DND-41 (cell line): Measurements from ENCODE around the gene DAB1.

Experiments used
- EZH2 ChIP-seq: IDR thresholded peaks from 3 replicates; pipeline ENCODE4 v1.6.1; 2012; ENCODE audit warnings: borderline replicate concordance, low read depth, mild to moderate bottlenecking, moderate library complexity, low read length, inconsistent platforms; ENCODE audit not compliant: severe bottlenecking
- TF ChIP-seq, protein P1 (sequence below): IDR thresholded peaks from 2 replicates; pipeline ENCODE4 v1.5.1; 2012; ENCODE audit warnings: borderline replicate concordance, low read length, moderate library complexity, mild to moderate bottlenecking; ENCODE audit not compliant: poor library complexity, severe bottlenecking; ENCODE audit errors: extremely low read depth

DNA sequence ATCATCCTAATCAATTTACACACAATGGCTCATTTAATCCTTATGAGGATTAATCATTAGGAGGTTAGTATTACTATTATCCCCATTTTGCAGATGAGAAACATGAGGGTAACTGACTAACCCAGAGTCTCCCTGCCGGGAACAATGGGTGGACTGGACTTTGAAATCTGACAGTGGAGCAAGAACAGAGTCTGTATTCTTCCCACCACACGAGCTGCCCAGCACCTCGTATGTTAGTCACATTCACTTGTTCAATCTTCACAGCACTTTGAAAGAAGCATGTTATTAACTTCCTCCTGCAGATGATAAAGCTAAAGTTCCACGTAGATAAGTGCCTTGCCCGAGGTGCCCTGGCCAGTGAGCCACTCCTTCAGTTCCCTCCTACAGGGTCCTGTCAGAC is 470.5 kb downstream of the DAB1 start:
- TF ChIP-seq, protein P1, sequence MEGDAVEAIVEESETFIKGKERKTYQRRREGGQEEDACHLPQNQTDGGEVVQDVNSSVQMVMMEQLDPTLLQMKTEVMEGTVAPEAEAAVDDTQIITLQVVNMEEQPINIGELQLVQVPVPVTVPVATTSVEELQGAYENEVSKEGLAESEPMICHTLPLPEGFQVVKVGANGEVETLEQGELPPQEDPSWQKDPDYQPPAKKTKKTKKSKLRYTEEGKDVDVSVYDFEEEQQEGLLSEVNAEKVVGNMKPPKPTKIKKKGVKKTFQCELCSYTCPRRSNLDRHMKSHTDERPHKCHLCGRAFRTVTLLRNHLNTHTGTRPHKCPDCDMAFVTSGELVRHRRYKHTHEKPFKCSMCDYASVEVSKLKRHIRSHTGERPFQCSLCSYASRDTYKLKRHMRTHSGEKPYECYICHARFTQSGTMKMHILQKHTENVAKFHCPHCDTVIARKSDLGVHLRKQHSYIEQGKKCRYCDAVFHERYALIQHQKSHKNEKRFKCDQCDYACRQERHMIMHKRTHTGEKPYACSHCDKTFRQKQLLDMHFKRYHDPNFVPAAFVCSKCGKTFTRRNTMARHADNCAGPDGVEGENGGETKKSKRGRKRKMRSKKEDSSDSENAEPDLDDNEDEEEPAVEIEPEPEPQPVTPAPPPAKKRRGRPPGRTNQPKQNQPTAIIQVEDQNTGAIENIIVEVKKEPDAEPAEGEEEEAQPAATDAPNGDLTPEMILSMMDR = no peak
- no peak for TF ChIP-seq EZH2
